NT2/D1 (cell line): ENCODE data around the gene RADX.

ENCODE experiments used
- SUZ12 ChIP-seq: IDR thresholded peaks from 2 replicates; pipeline ENCODE4 v1.6.1; 2011; ENCODE audit not compliant: insufficient read length, insufficient read depth; ENCODE audit errors: extremely low read depth
- YY1 ChIP-seq: IDR thresholded peaks from 2 replicates; pipeline ENCODE4 v1.6.1; 2011; ENCODE audit not compliant: insufficient read length, insufficient read depth
- ZNF274 ChIP-seq: IDR thresholded peaks from 2 replicates; pipeline ENCODE4 v1.6.1; 2011; ENCODE audit warnings: mild to moderate bottlenecking, low read depth, low read length

DNA sequence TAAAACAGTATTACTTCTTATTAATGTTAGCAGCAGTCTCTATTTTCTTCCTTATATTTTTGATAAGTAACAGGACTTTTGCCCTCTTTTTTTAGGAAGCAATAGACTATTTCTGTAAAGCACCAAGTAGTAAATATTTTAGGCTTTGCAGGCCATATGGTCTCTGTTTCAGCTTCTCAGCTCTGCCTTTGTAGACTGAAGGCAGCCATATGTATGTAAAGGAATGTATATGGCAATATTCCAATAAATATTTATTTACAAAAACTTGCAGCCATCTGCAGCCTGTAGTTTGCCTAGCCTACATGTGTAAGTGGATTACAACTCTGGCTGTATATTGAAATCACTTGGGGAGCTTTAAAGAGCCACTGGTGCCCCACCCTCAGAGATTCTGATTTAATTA is 15.0 kb downstream of the RADX start:
- no peak for TF ChIP-seq YY1
- no peak for TF ChIP-seq SUZ12
- TF ChIP-seq ZNF274 = no peak
